ENCODE data around the gene PACRG. TPM values are rescaled to one million over a fixed set of nuclear protein-coding genes. Genes with fewer than 3 reads are reported as not detected.

Gene PACRG
- total and polyA plus RNA-seq, 5 donors from 2014 or later = 0.44 to 1.2 (median 0.87) TPM; not detected in 2

DNA sequence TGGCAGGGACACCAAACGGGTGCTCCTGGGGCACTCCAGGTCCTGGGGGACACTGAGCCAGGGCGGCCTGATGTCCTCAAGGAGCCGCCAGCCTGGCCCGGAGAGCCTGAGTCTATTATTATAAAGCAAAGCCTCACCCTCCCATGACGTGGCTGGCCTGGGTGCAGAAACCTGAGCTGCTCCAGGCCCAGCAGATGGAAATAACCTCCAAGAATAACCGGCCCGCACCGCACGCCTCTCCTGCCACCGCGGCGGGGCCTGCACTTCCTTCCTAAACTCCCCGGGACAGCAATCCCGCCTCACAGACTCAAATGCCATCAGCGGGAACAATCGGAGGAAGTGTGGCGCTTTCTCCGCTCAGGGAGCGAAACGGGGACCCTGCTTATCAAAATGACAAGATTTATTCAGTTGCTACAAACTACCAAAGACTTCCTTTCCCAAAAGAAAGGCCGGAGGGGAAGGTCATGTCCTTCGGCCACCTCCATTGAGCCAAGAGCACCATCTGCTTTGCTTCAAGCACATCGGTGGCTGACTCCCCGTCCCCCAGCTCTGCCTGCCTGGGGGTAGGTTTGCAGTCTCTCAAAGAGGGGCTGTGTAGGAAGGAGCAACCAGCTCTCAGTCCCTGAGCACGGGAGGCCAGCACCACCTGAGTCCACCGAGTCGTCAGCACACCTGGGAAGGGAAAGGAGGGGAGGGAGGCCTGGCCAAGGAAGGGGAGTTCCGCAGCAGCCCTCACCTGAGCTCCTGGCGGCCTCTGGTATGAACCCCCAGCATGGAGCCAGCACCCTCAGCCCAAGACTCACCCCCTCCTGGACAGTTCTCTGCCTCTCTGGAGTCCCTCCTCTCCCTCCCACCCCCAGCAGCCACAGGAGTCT is 608.1 kb downstream of the PACRG start:
- ATAC-seq (ENCODE audit: low read depth in 2 of 2) = no peak
- Histone ChIP-seq H3K36me3 (ENCODE audit: control insufficient read depth, insufficient read depth, low read length) (no peaks in the 10 kb centered on the region), H3K4me3 (ENCODE audit: low read depth, low read length) (no peak overlapping the region), H3K27me3 (ENCODE audit: control insufficient read depth, insufficient read depth, low read length) (no peaks in the 10 kb centered on the region), H3K9me3 (ENCODE audit: control insufficient read depth in 2 of 2, low read length in 2 of 2) (no peaks in the 10 kb centered on the region), H3K4me1 (ENCODE audit: control insufficient read depth, insufficient read depth, low read length, poor library complexity, severe bottlenecking) (no peaks in the 10 kb centered on the region), H3K27ac (ENCODE audit: insufficient read depth, low read length, poor library complexity, severe bottlenecking) (no peak overlapping the region)
- no peak for DNase-seq
- Mint-ChIP-seq H3K4me3 (no peak overlapping the region), H3K9me3 (peaks cover 0 to 2% (median 0%) of the 10 kb centered on the region in 7 donors), H3K27me3 (peaks cover 15% of the 10 kb centered on the region), H3K27ac (no peak overlapping the region), H3K4me1 (peaks cover 0 to 3% (median 0%) of the 10 kb centered on the region in 4 donors), H3K36me3 (no peaks in the 10 kb centered on the region)

DNA sequence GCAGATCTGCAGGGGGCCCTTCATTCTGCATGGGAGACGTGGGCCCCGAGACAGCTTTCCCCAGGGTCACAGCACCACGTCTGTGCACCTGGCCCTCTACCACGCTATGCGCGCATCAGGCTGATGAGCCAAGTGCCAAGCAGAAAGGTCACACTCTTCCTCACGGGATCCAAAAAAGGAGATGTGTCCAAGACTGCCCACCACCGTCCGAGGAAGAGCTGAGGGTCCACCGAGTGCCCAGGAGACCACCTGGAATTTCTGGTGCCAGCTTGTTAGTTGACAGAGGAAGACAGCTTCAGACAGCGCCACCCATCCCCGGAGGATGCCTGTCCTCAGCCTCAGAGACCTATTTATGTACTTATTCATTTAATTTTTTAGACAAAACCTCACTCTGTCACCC is 609.2 kb downstream of the PACRG start:
- Mint-ChIP-seq H3K27me3 (peaks cover 15% of the 10 kb centered on the region), H3K36me3 (no peaks in the 10 kb centered on the region), H3K9me3 (peaks cover 0 to 2% (median 0%) of the 10 kb centered on the region in 7 donors), H3K27ac (no peak overlapping the region), H3K4me3 (no peak overlapping the region), H3K4me1 (peaks cover 0 to 3% (median 0%) of the 10 kb centered on the region in 4 donors)
- no peaks in the 10 kb centered on the region for H3K36me3 ChIP-seq (ENCODE audit: control insufficient read depth, insufficient read depth, low read length)
- H3K27ac ChIP-seq (ENCODE audit: insufficient read depth, low read length, poor library complexity, severe bottlenecking) = no peak overlapping the region
- H3K4me1 ChIP-seq (ENCODE audit: control insufficient read depth, insufficient read depth, low read length, poor library complexity, severe bottlenecking) = no peaks in the 10 kb centered on the region
- DNase-seq = no peak
- H3K27me3 ChIP-seq (ENCODE audit: control insufficient read depth, insufficient read depth, low read length) = no peaks in the 10 kb centered on the region
- no peak overlapping the region for H3K4me3 ChIP-seq (ENCODE audit: low read depth, low read length)
- no peak for ATAC-seq (ENCODE audit: low read depth in 2 of 2)
- H3K9me3 ChIP-seq (ENCODE audit: control insufficient read depth in 2 of 2, low read length in 2 of 2) = no peaks in the 10 kb centered on the region

DNA sequence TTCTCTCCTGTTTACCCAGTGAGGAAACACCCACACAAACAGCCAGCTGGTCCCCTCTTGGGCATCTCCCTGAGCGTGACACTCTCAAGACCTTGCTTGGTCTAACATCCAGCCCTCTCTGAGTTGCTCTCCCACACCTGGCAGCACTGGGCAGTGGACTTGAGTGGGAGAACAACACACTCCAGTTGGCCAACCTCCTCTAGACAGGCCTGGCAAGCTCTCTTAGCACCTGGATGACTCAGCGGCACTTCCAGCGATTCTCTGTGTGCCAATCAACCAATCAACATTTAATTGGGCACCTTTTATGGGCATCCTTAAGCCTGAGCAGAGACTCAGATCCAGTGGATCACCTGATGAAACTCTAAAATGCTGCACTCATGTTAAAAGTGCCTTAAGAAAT is 610.2 kb downstream of the PACRG start:
- Histone ChIP-seq H3K4me1 (ENCODE audit: control insufficient read depth, insufficient read depth, low read length, poor library complexity, severe bottlenecking) (no peaks in the 10 kb centered on the region), H3K36me3 (ENCODE audit: control insufficient read depth, insufficient read depth, low read length) (no peaks in the 10 kb centered on the region), H3K27me3 (ENCODE audit: control insufficient read depth, insufficient read depth, low read length) (no peaks in the 10 kb centered on the region), H3K9me3 (ENCODE audit: control insufficient read depth in 2 of 2, low read length in 2 of 2) (no peaks in the 10 kb centered on the region), H3K27ac (ENCODE audit: insufficient read depth, low read length, poor library complexity, severe bottlenecking) (no peak overlapping the region), H3K4me3 (ENCODE audit: low read depth, low read length) (no peak overlapping the region)
- no peak overlapping the region for H3K27ac Mint-ChIP-seq
- H3K36me3 Mint-ChIP-seq = no peaks in the 10 kb centered on the region
- peaks cover 0 to 3% (median 0%) of the 10 kb centered on the region in 4 donors for H3K4me1 Mint-ChIP-seq
- H3K9me3 Mint-ChIP-seq = peaks cover 0 to 2% (median 0%) of the 10 kb centered on the region in 7 donors
- no peak for DNase-seq
- H3K27me3 Mint-ChIP-seq = peaks cover 15% of the 10 kb centered on the region
- no peak for ATAC-seq (ENCODE audit: low read depth in 2 of 2)
- no peak overlapping the region for H3K4me3 Mint-ChIP-seq

DNA sequence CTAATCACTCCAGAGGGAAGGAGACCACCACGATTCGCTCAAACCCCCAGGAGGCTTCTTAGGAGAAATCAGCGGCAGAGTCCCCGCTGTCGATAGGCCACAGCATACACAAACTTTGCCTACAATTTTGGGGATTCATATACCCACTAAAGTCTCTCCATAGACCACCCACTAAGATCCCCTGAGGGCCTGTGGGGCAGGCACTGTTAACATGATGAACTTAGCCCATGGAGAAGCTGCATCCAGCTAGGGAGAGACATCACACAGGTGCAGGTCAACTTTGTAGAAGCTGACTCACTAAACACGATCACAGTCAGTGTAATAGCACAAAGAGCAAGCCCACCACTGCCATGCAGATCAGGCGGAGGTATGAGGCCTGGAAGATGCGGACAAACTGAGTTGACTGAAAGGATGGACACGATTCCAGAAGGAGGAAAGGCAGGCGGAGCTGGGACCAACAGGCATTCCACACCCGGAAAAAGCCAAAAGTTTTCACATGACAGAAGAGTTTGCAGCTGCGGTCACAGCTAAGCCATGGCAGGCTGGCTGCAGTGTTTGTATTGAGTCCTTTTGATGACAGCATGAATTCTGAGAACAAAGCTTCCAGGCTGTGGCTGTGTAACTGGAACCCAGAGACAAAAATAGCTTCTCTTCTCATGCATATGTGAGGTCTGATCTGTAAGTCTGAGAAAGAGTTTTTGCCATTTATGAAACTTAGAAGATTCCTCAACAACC is 611.1 kb downstream of the PACRG start:
- H3K4me3 ChIP-seq (ENCODE audit: low read depth, low read length) = no peak overlapping the region
- no peak for DNase-seq
- H3K27me3 Mint-ChIP-seq = peaks cover 15% of the 10 kb centered on the region
- no peaks in the 10 kb centered on the region for H3K27me3 ChIP-seq (ENCODE audit: control insufficient read depth, insufficient read depth, low read length)
- no peaks in the 10 kb centered on the region for H3K9me3 ChIP-seq (ENCODE audit: control insufficient read depth in 2 of 2, low read length in 2 of 2)
- H3K27ac ChIP-seq (ENCODE audit: insufficient read depth, low read length, poor library complexity, severe bottlenecking) = no peak overlapping the region
- peaks cover 0 to 3% (median 0%) of the 10 kb centered on the region in 4 donors for H3K4me1 Mint-ChIP-seq
- peaks cover 0 to 2% (median 0%) of the 10 kb centered on the region in 7 donors for H3K9me3 Mint-ChIP-seq
- no peaks in the 10 kb centered on the region for H3K36me3 Mint-ChIP-seq
- ATAC-seq (ENCODE audit: low read depth in 2 of 2) = no peak
- H3K4me3 Mint-ChIP-seq = no peak overlapping the region
- no peaks in the 10 kb centered on the region for H3K36me3 ChIP-seq (ENCODE audit: control insufficient read depth, insufficient read depth, low read length)
- no peak overlapping the region for H3K27ac Mint-ChIP-seq
- no peaks in the 10 kb centered on the region for H3K4me1 ChIP-seq (ENCODE audit: control insufficient read depth, insufficient read depth, low read length, poor library complexity, severe bottlenecking)

DNA sequence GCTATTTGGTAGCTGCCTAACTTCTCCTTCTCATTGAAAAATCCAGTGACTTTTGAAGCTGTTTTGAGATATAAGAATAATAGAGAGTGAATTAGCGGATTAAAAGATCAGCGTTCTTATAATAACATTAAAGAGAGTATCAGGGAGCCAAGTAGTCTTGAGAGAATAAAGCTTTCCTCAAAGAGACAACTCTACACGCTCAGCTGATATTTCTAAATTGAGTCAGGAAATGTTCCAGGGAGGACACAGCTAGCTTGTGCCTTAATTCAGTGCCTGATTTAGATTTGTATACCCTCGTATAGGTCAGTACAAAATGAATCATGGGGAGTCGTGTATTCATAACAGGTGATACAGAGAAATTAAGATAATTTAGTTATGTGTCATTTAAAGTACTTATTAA is 611.7 kb downstream of the PACRG start:
- no peak for DNase-seq
- Mint-ChIP-seq H3K4me1 (peaks cover 0 to 3% (median 0%) of the 10 kb centered on the region in 4 donors), H3K4me3 (no peak overlapping the region), H3K27ac (no peak overlapping the region), H3K36me3 (no peaks in the 10 kb centered on the region), H3K27me3 (peaks cover 15% of the 10 kb centered on the region), H3K9me3 (peaks cover 0 to 2% (median 0%) of the 10 kb centered on the region in 7 donors)
- Histone ChIP-seq H3K4me3 (ENCODE audit: low read depth, low read length) (no peak overlapping the region), H3K27me3 (ENCODE audit: control insufficient read depth, insufficient read depth, low read length) (no peaks in the 10 kb centered on the region), H3K4me1 (ENCODE audit: control insufficient read depth, insufficient read depth, low read length, poor library complexity, severe bottlenecking) (no peaks in the 10 kb centered on the region), H3K9me3 (ENCODE audit: control insufficient read depth in 2 of 2, low read length in 2 of 2) (no peaks in the 10 kb centered on the region), H3K27ac (ENCODE audit: insufficient read depth, low read length, poor library complexity, severe bottlenecking) (no peak overlapping the region), H3K36me3 (ENCODE audit: control insufficient read depth, insufficient read depth, low read length) (no peaks in the 10 kb centered on the region)
- no peak for ATAC-seq (ENCODE audit: low read depth in 2 of 2)

DNA sequence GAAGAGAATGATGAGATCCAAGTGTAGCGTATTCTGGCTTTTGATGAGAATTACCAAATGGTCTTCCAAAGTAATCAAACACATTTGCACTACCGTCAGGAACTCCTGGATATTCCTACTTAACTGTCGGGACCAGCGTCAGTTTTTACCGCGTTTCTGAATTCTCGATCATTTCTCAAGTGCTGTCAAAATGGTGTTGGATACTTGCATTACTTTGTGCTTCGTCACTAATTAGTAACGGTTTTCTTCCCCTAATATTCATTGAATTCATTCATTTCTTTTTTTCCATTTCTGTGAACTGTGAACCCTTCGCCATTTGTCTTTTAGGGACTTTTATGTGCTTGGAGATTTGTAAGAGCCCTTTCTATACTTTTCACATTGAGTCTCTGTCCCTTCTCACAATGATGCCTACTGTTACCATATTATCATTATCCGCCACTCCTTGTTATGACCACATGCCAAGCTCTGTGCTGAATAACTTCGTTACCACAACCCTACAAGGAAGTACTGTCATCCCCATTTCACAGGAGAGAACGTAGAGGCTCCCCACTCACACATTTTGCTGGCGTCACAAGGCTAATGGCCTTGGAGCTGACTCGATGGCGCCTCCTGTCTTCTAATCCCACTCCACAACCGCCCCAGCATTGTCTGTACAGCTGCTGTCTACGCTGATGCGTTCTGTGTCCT is 612.6 kb downstream of the PACRG start:
- H3K4me3 ChIP-seq (ENCODE audit: low read depth, low read length) = no peak overlapping the region
- no peaks in the 10 kb centered on the region for H3K4me1 ChIP-seq (ENCODE audit: control insufficient read depth, insufficient read depth, low read length, poor library complexity, severe bottlenecking)
- H3K36me3 ChIP-seq (ENCODE audit: control insufficient read depth, insufficient read depth, low read length) = no peaks in the 10 kb centered on the region
- no peaks in the 10 kb centered on the region for H3K36me3 Mint-ChIP-seq
- no peak overlapping the region for H3K4me3 Mint-ChIP-seq
- H3K27ac Mint-ChIP-seq = peak overlapping the region in 1 of 3 donors; percentile 23
- H3K9me3 Mint-ChIP-seq = peaks cover 0 to 2% (median 0%) of the 10 kb centered on the region in 7 donors
- H3K4me1 Mint-ChIP-seq = peaks cover 0 to 3% (median 0%) of the 10 kb centered on the region in 4 donors
- DNase-seq (no peak), ATAC-seq (ENCODE audit: low read depth in 2 of 2) (no peak)
- H3K27me3 ChIP-seq (ENCODE audit: control insufficient read depth, insufficient read depth, low read length) = no peaks in the 10 kb centered on the region
- peaks cover 15% of the 10 kb centered on the region for H3K27me3 Mint-ChIP-seq
- no peaks in the 10 kb centered on the region for H3K9me3 ChIP-seq (ENCODE audit: control insufficient read depth in 2 of 2, low read length in 2 of 2)
- no peak overlapping the region for H3K27ac ChIP-seq (ENCODE audit: insufficient read depth, low read length, poor library complexity, severe bottlenecking)

DNA sequence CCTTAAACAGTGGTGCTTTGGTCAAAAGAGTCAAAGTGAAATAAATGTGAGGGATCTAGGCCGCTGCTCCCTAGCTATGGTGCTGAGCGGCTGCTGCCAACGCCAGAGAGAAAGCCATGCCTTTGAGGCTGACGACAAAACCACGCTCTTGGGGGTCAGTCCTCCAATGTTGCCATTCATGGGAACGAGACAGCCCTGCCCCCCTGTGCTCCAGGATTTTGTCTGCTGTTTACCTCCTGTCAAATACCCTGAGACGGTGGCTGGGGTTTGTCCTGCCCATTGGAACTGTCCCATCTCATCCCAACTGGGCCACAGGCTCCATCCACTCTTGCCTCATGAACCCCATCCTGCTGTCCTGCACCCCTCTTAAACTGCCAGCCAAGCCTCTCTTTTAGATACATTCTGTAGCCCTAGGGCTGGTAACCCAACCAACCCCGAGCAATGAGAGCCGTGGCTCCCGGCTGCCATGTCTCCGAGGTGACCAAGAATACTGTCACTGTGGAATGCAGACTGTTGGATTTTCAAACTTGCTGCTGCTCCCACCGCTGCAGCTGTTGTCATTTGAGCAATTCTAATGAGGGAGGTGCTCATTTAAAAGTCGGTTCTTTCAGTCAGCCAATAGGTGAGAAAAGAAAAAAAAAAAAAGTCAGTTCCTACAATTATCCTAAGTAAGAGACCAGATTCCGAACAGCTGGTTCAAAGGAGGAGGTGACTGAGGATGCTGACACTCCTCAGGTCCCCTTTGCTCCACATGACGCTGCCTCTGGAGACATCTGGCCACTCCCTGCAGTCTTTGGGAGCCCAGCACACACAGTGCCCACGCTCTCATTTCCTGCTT is 613.7 kb downstream of the PACRG start:
- Histone ChIP-seq H3K36me3 (ENCODE audit: control insufficient read depth, insufficient read depth, low read length) (no peaks in the 10 kb centered on the region), H3K4me1 (ENCODE audit: control insufficient read depth, insufficient read depth, low read length, poor library complexity, severe bottlenecking) (no peaks in the 10 kb centered on the region), H3K9me3 (ENCODE audit: control insufficient read depth in 2 of 2, low read length in 2 of 2) (no peaks in the 10 kb centered on the region), H3K27me3 (ENCODE audit: control insufficient read depth, insufficient read depth, low read length) (no peaks in the 10 kb centered on the region), H3K4me3 (ENCODE audit: low read depth, low read length) (no peak overlapping the region), H3K27ac (ENCODE audit: insufficient read depth, low read length, poor library complexity, severe bottlenecking) (no peak overlapping the region)
- Mint-ChIP-seq H3K9me3 (peaks cover 0 to 1% (median 0%) of the 10 kb centered on the region in 7 donors), H3K4me3 (no peak overlapping the region), H3K27me3 (peaks cover 14% of the 10 kb centered on the region), H3K27ac (no peak overlapping the region), H3K36me3 (no peaks in the 10 kb centered on the region), H3K4me1 (peaks cover 0 to 2% (median 0%) of the 10 kb centered on the region in 4 donors)
- DNase-seq (no peak), ATAC-seq (ENCODE audit: low read depth in 2 of 2) (no peak)
